Fibroblast of lung (primary cell): ENCODE results near the gene KRTAP2-3. TPM values are rescaled to one million over a fixed set of nuclear protein-coding genes. Genes with fewer than 3 reads are reported as not detected.
A peak's percentile ranks its signal among the peaks of the same experiment; 100 is the strongest.
"Not testable (repeated sequence)": the region's sequence is repeated elsewhere in the genome, so short reads cannot be mapped to it uniquely, and the experiment has no call there.

ENCODE experiments used
- DNase-seq, 2 donors: peaks; one replicate each; pipeline versions ENCODE4 v3.0.0 to v3.0.0-alpha.2; 2010; ENCODE audit warnings: low read depth in 2 of 2
- H2AFZ ChIP-seq: 2 replicates; pipeline ENCODE4 v1.5.1; 2012; ENCODE audit warnings: low read length, control low read depth, inconsistent platforms
- H3K27ac ChIP-seq: 2 replicates; pipeline ENCODE4 v1.5.1; 2011; ENCODE audit warnings: low read length, control low read depth; ENCODE audit not compliant: insufficient read depth
- H3K27me3 ChIP-seq: 2 replicates; pipeline ENCODE4 v1.5.1; 2011; ENCODE audit warnings: mild to moderate bottlenecking, low read length; ENCODE audit not compliant: control insufficient read depth, insufficient read depth
- H3K36me3 ChIP-seq: 2 replicates; pipeline ENCODE4 v1.5.1; 2011; ENCODE audit warnings: low read length; ENCODE audit not compliant: control insufficient read depth, insufficient read depth
- H3K4me1 ChIP-seq: 2 replicates; pipeline ENCODE4 v1.5.1; 2011; ENCODE audit warnings: low read length; ENCODE audit not compliant: control insufficient read depth, insufficient read depth; ENCODE audit errors: extremely low read depth
- H3K4me2 ChIP-seq: 2 replicates; pipeline ENCODE4 v1.5.1; 2011; ENCODE audit warnings: low read length, control low read depth; ENCODE audit not compliant: insufficient read depth; ENCODE audit errors: extremely low read depth
- H3K4me3 ChIP-seq, 4 experiments: fragments of 200-600 bp in 1 of 4; sonication (generic) in 1 of 4; replicated peaks in 1 of 4; 2 replicates each; pipeline ENCODE4 v1.5.1; 2011 to 2016; ENCODE audit warnings: low read length in 4 of 4, low read depth in 3 of 4, mild to moderate bottlenecking in 3 of 4, control low read depth in 2 of 4, inconsistent platforms in 1 of 4, mixed read lengths in 1 of 4; ENCODE audit not compliant: insufficient read depth in 1 of 4; ENCODE audit errors: control extremely low read depth in 1 of 4
- H3K79me2 ChIP-seq: 2 replicates; pipeline ENCODE4 v1.5.1; 2012; ENCODE audit warnings: mild to moderate bottlenecking, low read length, inconsistent platforms; ENCODE audit not compliant: control insufficient read depth, insufficient read depth
- H3K9ac ChIP-seq: 2 replicates; pipeline ENCODE4 v1.5.1; 2011; ENCODE audit warnings: mild to moderate bottlenecking, low read length, control low read depth; ENCODE audit not compliant: insufficient read depth
- H3K9me3 ChIP-seq: 2 replicates; pipeline ENCODE4 v1.5.1; 2012; ENCODE audit warnings: low read depth, low read length; ENCODE audit not compliant: control insufficient read depth, insufficient read depth
- H4K20me1 ChIP-seq: 2 replicates; pipeline ENCODE4 v1.5.1; 2011; ENCODE audit warnings: low read length; ENCODE audit not compliant: control insufficient read depth, insufficient read depth; ENCODE audit errors: extremely low read depth
- CTCF ChIP-seq, 2 donors: IDR thresholded peaks in 1 of 2; conservative IDR thresholded peaks in 1 of 2; 1 replicate in 1 of 2; 2 replicates in 1 of 2; pipeline ENCODE4 v1.5.1; 2011 to 2012; ENCODE audit warnings: low read length in 2 of 2, control low read depth in 1 of 2, inconsistent platforms in 1 of 2, low read depth in 1 of 2, mild to moderate bottlenecking in 1 of 2
- EZH2 ChIP-seq: IDR thresholded peaks from 2 replicates; pipeline ENCODE4 v1.5.1; 2012; ENCODE audit warnings: low read length, control low read depth, mild to moderate bottlenecking; ENCODE audit errors: missing control alignments
- polyA plus RNA-seq, 2 donors: library from polyadenylated mRNA; depleted of rRNA in 1 of 2; stranded (reverse) in 1 of 2; unstranded in 1 of 2; fragments of >200 nt; gene quantifications; 2 replicates each; pipeline ENCODE4 v1.2.1, GENCODE V29; 2011 to 2012; ENCODE audit warnings: missing spikeins in 1 of 2
- total RNA-seq: library from RNA; depleted of rRNA; stranded (reverse); fragments of >200 nt; gene quantifications from 2 replicates; pipeline ENCODE4 v1.2.1, GENCODE V29; 2014

Gene KRTAP2-3
- total and polyA plus RNA-seq, 2 donors (not counting 1 experiment from before 2014, with no cell fraction given) = 0.84 TPM; not detected in 1

- TF ChIP-seq CTCF (conservative IDR thresholded peaks at IDR 0.05 in 1 of 2, IDR thresholded peaks at IDR 0.05 in 1 of 2; ENCODE audit: low read depth in 1 of 2, low read length in 2 of 2) (no peak), EZH2 (no peak)
- H3K36me3 ChIP-seq = no peaks in the 10 kb centered on the region
- H3K9me3 ChIP-seq = no peaks in the 10 kb centered on the region
- no peak overlapping the region for H2AFZ ChIP-seq
- no peaks in the 10 kb centered on the region for H3K79me2 ChIP-seq
- H3K9ac ChIP-seq = no peak overlapping the region
- H3K4me2 ChIP-seq = no peak overlapping the region
- H4K20me1 ChIP-seq = no peaks in the 10 kb centered on the region
- no peaks in the 10 kb centered on the region for H3K27me3 ChIP-seq
- peaks cover 36% of the 10 kb centered on the region for H3K4me1 ChIP-seq
- H3K4me3 ChIP-seq = no peak overlapping the region
- no peak for DNase-seq
- H3K27ac ChIP-seq = no peak overlapping the region
These were observed 4.4 kb upstream of the KRTAP2-3 start for GRCh38 chr17:41064301-41064700.

GRCh38 chr17:41063449-41063848 is 3.5 kb upstream of the KRTAP2-3 start:
- Histone ChIP-seq H3K27me3 (no peaks in the 10 kb centered on the region), H2AFZ (no peak overlapping the region), H3K4me1 (peaks cover 42% of the 10 kb centered on the region), H3K79me2 (no peaks in the 10 kb centered on the region), H3K9me3 (no peaks in the 10 kb centered on the region), H3K4me2 (no peak overlapping the region), H4K20me1 (no peaks in the 10 kb centered on the region), H3K27ac (no peak overlapping the region), H3K36me3 (no peaks in the 10 kb centered on the region), H3K4me3 (no peak overlapping the region), H3K9ac (no peak overlapping the region)
- no peak for DNase-seq
- no peak for TF ChIP-seq CTCF (conservative IDR thresholded peaks at IDR 0.05 in 1 of 2, IDR thresholded peaks at IDR 0.05 in 1 of 2; ENCODE audit: low read depth in 1 of 2, low read length in 2 of 2)
- TF ChIP-seq EZH2 = no peak

- DNase-seq = peak; percentile 47 to 99
- H3K79me2 ChIP-seq = no peaks in the 10 kb centered on the region
- H3K4me2 ChIP-seq = no peak overlapping the region
These were observed 2.0 kb upstream of the KRTAP2-3 start for GRCh38 chr17:41061964-41062363.

GRCh38 chr17:41059276-41060051 is 450 bp downstream of the KRTAP2-3 start:
- H3K9ac ChIP-seq = not testable (repeated sequence)

More at GRCh38 chr17:41061964-41062363, 2.0 kb upstream of the KRTAP2-3 start:
- Histone ChIP-seq H3K27me3 (no peaks in the 10 kb centered on the region), H4K20me1 (no peaks in the 10 kb centered on the region), H3K27ac (peak overlapping the region; percentile 77), H3K4me1 (peaks cover 41% of the 10 kb centered on the region), H3K4me3 (no peak overlapping the region), H3K9me3 (no peaks in the 10 kb centered on the region), H3K9ac (no peak overlapping the region), H3K36me3 (no peaks in the 10 kb centered on the region), H2AFZ (no peak overlapping the region)
- TF ChIP-seq EZH2 = no peak
- TF ChIP-seq CTCF (conservative IDR thresholded peaks at IDR 0.05 in 1 of 2, IDR thresholded peaks at IDR 0.05 in 1 of 2; ENCODE audit: low read depth in 1 of 2, low read length in 2 of 2) = no peak

More at GRCh38 chr17:41059276-41060051, 450 bp downstream of the KRTAP2-3 start:
- H3K9me3 ChIP-seq, H3K4me3 ChIP-seq, H4K20me1 ChIP-seq, H3K27me3 ChIP-seq, H3K79me2 ChIP-seq, H3K36me3 ChIP-seq, H2AFZ ChIP-seq: not testable (repeated sequence)
- Histone ChIP-seq H3K4me2 (peak overlapping the region; percentile 32), H3K4me1 (peaks cover 31% of the 10 kb centered on the region), H3K27ac (peak overlapping the region; percentile 77)
- peak; percentile 21 to 92 for DNase-seq
